GM12878 (cell line): Measurements from ENCODE around the gene FBXO38.

Experiments
- BACH1 ChIP-seq: fragments of 450-650 bp; IDR thresholded peaks from 2 replicates; pipeline ENCODE4 v1.6.1; 2017; ENCODE audit warnings: mild to moderate bottlenecking, borderline replicate concordance
- BCLAF1 ChIP-seq: fragments of 450-650 bp; IDR thresholded peaks from 2 replicates; pipeline ENCODE4 v1.6.1; 2017; ENCODE audit warnings: antibody characterized with exemption, mild to moderate bottlenecking, moderate library complexity
- CHD1 ChIP-seq: IDR thresholded peaks from 2 replicates; pipeline ENCODE4 v1.6.1; 2012; ENCODE audit warnings: low read depth, low read length, improper control_type of control experiment
- EZH2 ChIP-seq: IDR thresholded peaks from 2 replicates; pipeline ENCODE4 v1.6.1; 2012; ENCODE audit warnings: low read depth, mild to moderate bottlenecking, control low read depth, inconsistent platforms, low read length, borderline replicate concordance; ENCODE audit not compliant: control insufficient read depth
- RAD21 ChIP-seq: IDR thresholded peaks from 2 replicates; pipeline ENCODE4 v1.6.1; 2011; ENCODE audit warnings: mild to moderate bottlenecking, low read depth, low read length, moderate library complexity; ENCODE audit not compliant: insufficient read depth
- RFX5 ChIP-seq: IDR thresholded peaks from 2 replicates; pipeline ENCODE4 v1.6.1; 2011; ENCODE audit warnings: low read depth, low read length, improper control_type of control experiment
- TF ChIP-seq, protein P1 (sequence below): fragments of 450-650 bp; IDR thresholded peaks from 2 replicates; pipeline ENCODE4 v1.6.1; 2016; ENCODE audit warnings: mild to moderate bottlenecking

- TF ChIP-seq BACH1 (no peak), BCLAF1 (no peak), RAD21 (no peak), RFX5 (no peak), CHD1 (no peak), EZH2 (no peak)
- TF ChIP-seq, protein P1, sequence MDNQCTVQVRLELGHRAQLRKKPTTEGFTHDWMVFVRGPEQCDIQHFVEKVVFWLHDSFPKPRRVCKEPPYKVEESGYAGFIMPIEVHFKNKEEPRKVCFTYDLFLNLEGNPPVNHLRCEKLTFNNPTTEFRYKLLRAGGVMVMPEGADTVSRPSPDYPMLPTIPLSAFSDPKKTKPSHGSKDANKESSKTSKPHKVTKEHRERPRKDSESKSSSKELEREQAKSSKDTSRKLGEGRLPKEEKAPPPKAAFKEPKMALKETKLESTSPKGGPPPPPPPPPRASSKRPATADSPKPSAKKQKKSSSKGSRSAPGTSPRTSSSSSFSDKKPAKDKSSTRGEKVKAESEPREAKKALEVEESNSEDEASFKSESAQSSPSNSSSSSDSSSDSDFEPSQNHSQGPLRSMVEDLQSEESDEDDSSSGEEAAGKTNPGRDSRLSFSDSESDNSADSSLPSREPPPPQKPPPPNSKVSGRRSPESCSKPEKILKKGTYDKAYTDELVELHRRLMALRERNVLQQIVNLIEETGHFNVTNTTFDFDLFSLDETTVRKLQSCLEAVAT: no peak
These were observed 92.5 kb downstream of the FBXO38 start for GRCh38 chr5:148476302-148476701.
